GM18858 (cell line): Measurements from ENCODE around the gene TMEM17.

Experiments
- ATAC-seq: cut with Tn5 transposase; IDR thresholded peaks from one replicate; pipeline ENCODE4 v1.9.1; 2021; ENCODE audit not compliant: unreplicated experiment

Gene TMEM17

DNA sequence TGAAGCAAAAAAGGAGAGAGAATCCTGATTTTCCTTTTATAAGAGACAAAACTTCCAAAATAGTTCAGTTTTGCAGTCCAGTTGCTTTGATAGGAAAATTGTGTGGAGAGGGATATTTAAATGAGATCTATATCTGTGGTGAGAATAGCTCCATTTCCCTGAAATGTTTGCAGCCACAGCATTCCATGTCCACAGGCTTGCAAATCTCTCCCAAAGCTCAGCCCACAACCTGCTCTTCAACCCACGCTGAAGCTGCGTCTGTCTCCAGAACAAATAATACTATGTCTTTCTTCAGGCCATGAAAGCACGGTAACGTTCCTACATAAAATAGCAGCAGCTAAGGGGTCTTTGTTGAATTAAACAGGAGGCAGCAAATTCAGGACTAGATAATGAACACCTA is 31.8 kb downstream of the TMEM17 start:
- no peak for ATAC-seq

GRCh38 chr2:62473246-62473827 is 32.7 kb downstream of the TMEM17 start:
- ATAC-seq = no peak

- no peak for ATAC-seq
Measured at GRCh38 chr2:62472312-62472711, 33.7 kb downstream of the TMEM17 start.

DNA sequence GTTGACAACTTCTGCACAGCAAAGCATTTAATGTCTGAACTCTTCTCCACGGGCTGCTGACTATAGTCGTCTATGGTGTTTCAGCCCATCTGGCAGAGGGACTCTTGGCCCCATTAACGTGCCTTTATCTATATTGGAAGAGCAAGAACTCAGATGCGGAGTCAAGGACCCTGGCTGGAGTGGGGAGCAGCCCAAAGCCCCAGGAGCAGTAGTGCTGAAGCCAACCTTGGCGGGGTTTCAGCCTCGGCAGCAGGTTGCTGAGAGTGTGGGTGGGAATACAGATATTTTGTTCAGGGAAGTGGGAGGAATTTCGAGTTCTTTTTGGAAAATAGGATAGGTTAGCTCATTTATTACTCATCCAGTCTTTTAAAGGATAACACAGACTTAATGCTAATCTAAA is 34.2 kb downstream of the TMEM17 start:
- no peak for ATAC-seq

- no peak for ATAC-seq
Measured at GRCh38 chr2:62471404-62471803, 34.6 kb downstream of the TMEM17 start.

DNA sequence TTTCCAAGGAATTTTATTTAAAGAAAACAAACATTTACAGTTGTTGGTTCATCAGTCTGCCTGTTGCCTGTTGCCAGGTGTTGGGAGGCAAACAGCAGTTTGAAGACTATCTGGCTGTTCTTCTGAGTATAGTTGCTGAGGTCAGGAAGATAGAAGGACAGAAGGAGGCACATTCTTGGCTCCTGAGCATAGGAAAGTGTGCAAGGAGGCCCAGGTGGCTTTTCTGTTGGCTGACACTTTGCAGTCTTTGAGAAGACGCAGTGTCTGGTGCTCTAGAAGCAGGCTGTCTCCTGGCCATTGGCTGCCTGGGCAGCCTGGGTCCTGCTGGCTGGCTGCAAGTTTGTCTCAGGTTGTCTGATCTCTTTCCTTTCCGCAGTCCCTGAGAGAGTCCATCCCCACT is 36.4 kb downstream of the TMEM17 start:
- ATAC-seq = no peak

GRCh38 chr2:62469114-62469513 is 36.9 kb downstream of the TMEM17 start:
- ATAC-seq = no peak

- no peak for ATAC-seq
Measured at GRCh38 chr2:62467475-62468321, 38.3 kb downstream of the TMEM17 start.

GRCh38 chr2:62467100-62467474 is 38.9 kb downstream of the TMEM17 start:
- no peak for ATAC-seq

DNA sequence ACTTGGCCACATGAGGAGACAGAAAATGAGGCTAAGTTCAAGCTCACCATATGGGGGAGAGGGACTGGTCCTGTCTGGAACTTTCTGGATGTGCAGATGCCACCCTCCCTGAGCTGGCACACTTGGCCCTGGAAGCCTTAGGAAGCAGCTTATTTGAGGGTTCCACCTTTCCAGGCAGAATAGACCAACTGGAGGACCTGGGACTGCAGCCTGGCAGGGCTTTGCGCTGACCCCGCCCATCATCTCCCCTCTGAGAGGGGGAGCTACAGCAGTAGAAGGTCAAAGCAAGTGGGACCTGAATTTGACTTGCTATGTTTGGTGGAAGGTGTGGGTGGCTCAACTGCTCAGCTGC is 39.5 kb downstream of the TMEM17 start:
- no peak for ATAC-seq

GRCh38 chr2:62465741-62466502 is 40.1 kb downstream of the TMEM17 start:
- no peak for ATAC-seq

- no peak for ATAC-seq
Measured at GRCh38 chr2:62465039-62465740, 40.8 kb downstream of the TMEM17 start.

DNA sequence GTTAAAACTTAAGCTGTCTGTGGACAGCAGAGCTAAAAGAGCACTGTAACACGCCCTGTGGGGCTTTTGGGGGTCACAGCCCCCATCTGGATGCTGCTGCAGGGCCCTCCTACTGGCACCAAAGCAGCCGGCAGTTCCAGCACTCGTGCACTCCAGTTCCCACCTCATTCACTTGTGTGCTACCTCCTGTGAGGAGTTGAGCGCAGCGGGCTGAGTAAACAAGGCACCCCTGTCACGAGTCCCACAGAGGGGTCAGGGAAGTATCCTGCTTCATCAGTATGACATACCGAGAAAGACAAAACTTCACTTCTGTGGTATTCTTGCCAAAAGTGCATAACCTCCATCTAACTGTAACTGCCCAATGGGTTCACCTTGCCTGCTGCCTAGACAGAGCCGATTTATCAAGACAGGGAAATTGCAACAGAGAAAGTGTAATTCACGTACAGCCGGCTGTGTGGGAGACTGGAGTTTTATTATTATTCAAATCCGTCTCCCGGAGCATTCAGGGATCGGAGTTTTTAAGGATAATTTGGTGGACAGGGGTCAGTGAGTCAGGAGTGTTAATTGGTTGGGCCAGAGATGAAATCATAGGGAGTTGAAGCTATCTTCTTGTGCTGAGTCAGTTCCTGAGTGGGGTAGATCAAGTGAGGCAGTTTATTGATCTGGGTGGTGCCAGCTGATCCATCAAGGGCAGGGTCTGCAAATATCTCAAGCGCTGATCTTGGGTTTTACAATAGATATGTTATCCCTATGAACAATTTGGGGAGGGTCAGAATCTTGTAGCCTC is 41.6 kb downstream of the TMEM17 start:
- ATAC-seq = no peak

- ATAC-seq = no peak
Measured at GRCh38 chr2:62462211-62462610, 43.8 kb downstream of the TMEM17 start.

DNA sequence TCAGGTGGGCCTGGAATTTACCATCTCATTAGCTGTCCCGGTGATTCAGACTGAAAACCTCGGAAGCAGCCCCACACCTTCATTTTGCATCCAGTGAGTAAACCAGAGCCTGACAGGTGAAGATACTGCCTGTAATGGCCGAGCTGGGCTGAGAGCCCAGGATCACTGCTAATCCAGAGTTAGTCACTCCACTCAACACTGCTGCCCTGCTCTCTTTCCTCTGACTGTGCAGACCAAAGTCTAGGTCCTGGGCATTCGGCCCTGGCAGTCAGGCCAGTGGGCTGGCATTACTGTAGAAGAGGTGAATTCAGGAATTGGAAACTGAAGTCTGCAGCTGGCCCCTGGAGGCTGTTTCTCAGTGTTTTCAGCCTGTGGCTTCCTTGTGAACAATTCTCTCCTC is 44.3 kb downstream of the TMEM17 start:
- no peak for ATAC-seq

GRCh38 chr2:62461017-62461553 is 44.9 kb downstream of the TMEM17 start:
- ATAC-seq = no peak

GRCh38 chr2:62460175-62460574 is 45.8 kb downstream of the TMEM17 start:
- no peak for ATAC-seq

DNA sequence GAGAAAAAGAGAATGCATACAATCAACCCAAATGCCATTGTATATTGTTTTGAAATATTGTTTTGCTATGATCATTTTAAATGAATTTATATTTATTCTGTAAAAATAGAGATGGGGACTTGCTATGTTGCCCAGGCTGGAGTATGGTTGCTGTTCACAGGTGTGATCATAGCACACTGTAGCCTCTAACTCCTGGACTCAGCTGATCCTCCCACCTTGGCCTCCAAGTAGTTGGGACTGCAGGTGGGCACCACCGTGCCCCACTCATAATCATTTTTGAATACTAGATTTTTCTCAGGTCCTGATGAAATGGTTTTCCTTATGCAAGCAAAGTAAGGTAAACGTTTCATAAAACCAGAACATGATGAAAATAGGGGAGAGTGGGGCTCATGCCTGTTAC is 46.3 kb downstream of the TMEM17 start:
- ATAC-seq = no peak

DNA sequence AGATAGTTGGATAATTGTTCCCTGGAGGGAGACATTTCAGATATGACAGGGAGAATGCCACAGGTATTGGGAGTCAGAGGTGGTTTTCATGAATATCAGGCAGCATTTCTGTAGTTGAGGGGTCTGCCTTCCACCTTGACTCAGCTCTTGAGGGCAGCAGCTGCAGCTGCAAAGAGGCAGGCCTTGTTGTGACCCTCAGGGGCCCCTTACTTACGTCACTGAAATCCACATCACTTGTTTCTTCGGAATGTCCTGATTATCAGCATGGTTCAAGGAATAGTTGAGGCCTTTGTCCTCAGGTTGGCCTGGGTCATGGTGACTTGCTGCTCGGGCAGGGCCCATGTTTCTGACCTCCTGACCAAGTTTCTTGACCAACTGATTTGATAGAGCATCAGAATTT is 46.9 kb downstream of the TMEM17 start:
- ATAC-seq = no peak

- ATAC-seq = no peak
Measured at GRCh38 chr2:62458671-62459081, 47.3 kb downstream of the TMEM17 start.
